Activated T-cell treated with anti-CD3 and anti-CD28 coated beads, Interleukin-2, amount 50 U/mL, for 72 hours (primary cell): ENCODE results near the gene ABCB9. TPM values are rescaled to one million over a fixed set of nuclear protein-coding genes. Genes with fewer than 3 reads are reported as not detected.
A peak's percentile ranks its signal among the peaks of the same experiment; 100 is the strongest.
"Not testable (repeated sequence)": the region's sequence is repeated elsewhere in the genome, so short reads cannot be mapped to it uniquely, and the experiment has no call there.

Source experiments
- ATAC-seq, 2 donors: fragments of 150-1000 bp; cut with Tn5 transposase; replicated peaks in 1 of 2; 2 replicates each; pipeline ENCODE4 v1.10.0; 2021; ENCODE audit warnings: moderate library complexity in 2 of 2, mild to moderate bottlenecking in 1 of 2
- DNase-seq, 2 donors: peaks; one replicate each; pipeline ENCODE4 v3.0.0; 2021 to 2022; ENCODE audit warnings: mixed read lengths in 1 of 2
- H3K27ac Mint-ChIP-seq: one replicate; pipeline ENCODE4 v1.8.0; 2022; ENCODE audit warnings: mild to moderate bottlenecking, moderate library complexity, mixed read lengths
- H3K27me3 Mint-ChIP-seq: one replicate; pipeline ENCODE4 v1.8.0; 2022; ENCODE audit warnings: low read depth, mixed read lengths
- H3K36me3 Mint-ChIP-seq, 2 donors: one replicate each; pipeline ENCODE4 v1.8.0; 2022; ENCODE audit warnings: mixed read lengths in 2 of 2, mild to moderate bottlenecking in 1 of 2; ENCODE audit not compliant: insufficient read depth in 2 of 2
- H3K4me1 Mint-ChIP-seq: one replicate; pipeline ENCODE4 v1.8.0; 2022; ENCODE audit warnings: low read depth, mixed read lengths
- H3K4me3 Mint-ChIP-seq, 2 donors: one replicate each; pipeline ENCODE4 v1.8.0; 2022; ENCODE audit warnings: mild to moderate bottlenecking in 2 of 2, mixed read lengths in 2 of 2, moderate library complexity in 2 of 2
- H3K9me3 Mint-ChIP-seq, 2 donors: one replicate each; pipeline ENCODE4 v1.8.0; 2022; ENCODE audit warnings: mixed read lengths in 2 of 2
- total RNA-seq, 2 donors: library from RNA; stranded (reverse); gene quantifications; one replicate each; pipeline ENCODE4 v1.2.3, GENCODE V29; 2022

ABCB9 gene
- 1 to 10 TPM; 4.9 to 7.0 TPM for total RNA-seq

- Mint-ChIP-seq H3K27me3 (no peaks in the 10 kb centered on the region), H3K27ac (peak within 1 kb of the TSS; percentile 54), H3K4me3 (peak within 1 kb of the TSS; percentile 59 to 70)
Measured at GRCh38 chr12:122965851-122966742, at the start of gene ABCB9. Gene ABCB9, minus strand, starts transcription at chr12:122966463. Its CDS starts 6,228 bp downstream, at chr12:122960235.

DNA sequence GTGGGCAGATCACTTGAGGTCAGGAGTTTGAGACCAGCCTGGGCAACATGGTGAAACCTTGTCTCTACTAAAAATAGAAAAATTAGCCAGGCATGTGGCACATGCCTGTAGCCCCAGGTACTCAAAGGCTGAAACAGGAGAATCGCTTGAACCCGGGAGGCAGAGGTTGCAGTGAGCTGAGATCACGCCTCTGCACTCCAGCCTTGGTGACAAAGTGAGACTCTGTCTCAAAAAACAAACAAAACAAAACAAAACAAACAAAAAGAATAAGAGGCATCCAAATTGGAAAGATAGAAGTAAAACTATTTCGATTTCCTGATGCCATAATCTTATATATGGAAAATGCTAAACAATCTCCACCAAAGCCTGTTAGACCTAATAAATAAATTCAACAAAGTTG is 48.2 kb upstream of the ABCB9 start:
- H3K27me3 Mint-ChIP-seq, H3K4me1 Mint-ChIP-seq, H3K4me3 Mint-ChIP-seq, H3K9me3 Mint-ChIP-seq, DNase-seq, ATAC-seq, H3K36me3 Mint-ChIP-seq: not testable (repeated sequence)
- H3K27ac Mint-ChIP-seq: peak overlapping the region; percentile 74

More at GRCh38 chr12:122965851-122966742, at the start of gene ABCB9:
- peaks cover 6% of the 10 kb centered on the region for H3K4me1 Mint-ChIP-seq
- ATAC-seq: peak; percentile 98
- peak; percentile 92 to 95 for DNase-seq
- H3K36me3 Mint-ChIP-seq: no peaks in the 10 kb centered on the region
- no peaks in the 10 kb centered on the region for H3K9me3 Mint-ChIP-seq

DNA sequence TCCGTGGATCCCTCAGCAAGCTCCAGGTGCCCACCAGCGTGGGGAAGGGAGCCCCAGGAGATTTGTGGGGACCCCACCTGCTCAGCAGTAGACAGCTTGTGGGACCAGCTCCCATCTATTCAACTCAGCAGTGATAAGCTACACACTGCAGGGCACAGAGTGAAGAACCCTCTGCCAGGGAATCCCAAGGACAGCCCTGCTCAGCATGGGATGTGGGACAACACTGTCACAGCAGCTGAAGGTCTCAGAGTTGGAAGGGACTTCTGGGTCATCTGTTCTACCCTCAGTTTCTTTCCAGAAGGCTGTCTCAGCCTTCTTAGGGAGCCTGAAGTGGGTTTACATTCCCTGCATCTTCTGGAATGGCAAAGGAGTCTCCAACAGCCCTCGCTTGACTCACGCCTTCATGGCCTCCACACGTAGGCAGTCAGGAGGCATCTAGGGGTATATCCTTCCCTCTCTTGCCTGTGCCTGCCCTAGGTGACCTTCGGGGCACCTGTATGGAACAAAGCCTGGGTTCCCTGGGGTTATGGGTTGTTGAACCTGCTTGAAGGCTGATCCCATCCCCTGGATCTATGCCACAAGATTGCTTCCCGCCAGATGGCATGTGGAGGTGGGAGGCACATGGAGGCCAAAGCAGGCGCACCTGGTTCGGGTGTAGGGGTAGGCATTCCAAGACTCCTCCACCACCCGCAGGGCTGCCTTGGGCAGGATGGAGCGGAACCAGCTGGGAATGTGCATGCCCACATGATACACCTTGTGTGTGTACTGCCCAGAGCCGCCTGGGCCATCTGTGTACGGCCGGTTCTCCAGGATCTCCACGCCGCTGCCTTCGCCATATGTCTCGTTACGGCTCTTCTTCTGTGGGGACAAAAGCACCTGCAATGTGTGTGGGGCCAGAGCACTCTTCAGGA is 47.2 kb upstream of the ABCB9 start:
- H3K36me3 Mint-ChIP-seq: no peaks in the 10 kb centered on the region
- H3K27me3 Mint-ChIP-seq: no peaks in the 10 kb centered on the region

DNA sequence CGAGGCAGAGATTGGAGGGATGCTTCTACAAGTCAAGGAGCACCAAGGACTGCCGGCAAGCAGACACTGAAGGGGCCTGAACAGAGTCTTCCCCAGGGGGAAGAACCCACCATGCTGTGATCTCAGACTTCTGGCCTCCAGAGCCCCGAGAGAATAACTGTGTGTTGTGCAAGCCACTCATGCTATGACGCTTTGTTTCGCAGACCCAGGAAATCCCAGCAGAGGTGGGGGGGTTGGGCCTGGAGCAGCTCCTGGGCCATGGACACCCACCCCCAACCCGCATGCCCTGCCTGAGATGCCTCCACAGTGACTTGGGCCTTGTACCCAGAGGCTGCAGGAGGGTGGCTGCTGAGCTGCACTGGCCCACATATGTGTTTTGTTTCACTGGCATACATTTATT is 45.4 kb upstream of the ABCB9 start:
- Mint-ChIP-seq H3K9me3 (no peaks in the 10 kb centered on the region), H3K4me1 (no peaks in the 10 kb centered on the region), H3K36me3 (no peaks in the 10 kb centered on the region), H3K27ac (no peak overlapping the region), H3K27me3 (no peaks in the 10 kb centered on the region), H3K4me3 (no peak overlapping the region)
- DNase-seq (no peak), ATAC-seq (no peak)

More for the DNA sequence above, 47.2 kb upstream of the ABCB9 start:
- Mint-ChIP-seq H3K4me1 (no peaks in the 10 kb centered on the region), H3K4me3 (no peak overlapping the region), H3K27ac (no peak overlapping the region), H3K9me3 (no peaks in the 10 kb centered on the region)
- no peak for DNase-seq
- no peak for ATAC-seq

DNA sequence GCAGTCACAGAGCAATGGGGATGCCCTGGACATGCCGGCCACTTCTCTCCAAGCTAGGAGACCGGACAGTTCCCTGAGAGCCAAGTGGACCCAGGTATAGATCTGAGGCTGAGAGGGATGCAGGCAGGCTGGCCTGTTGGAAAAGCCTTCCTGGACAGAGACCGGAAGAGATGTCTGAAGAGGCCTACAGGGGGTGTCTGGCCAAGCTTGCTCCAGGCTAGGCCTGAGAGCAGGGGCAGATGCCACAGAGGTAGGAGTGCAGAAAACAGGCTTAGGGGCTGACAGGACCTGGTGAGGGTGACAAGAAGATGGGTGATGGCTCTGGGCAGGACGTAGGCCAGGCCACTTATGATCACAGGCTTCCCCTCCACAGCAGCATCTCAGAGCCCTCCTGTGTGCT is 44.4 kb upstream of the ABCB9 start:
- Mint-ChIP-seq H3K27ac (no peak overlapping the region), H3K36me3 (no peaks in the 10 kb centered on the region), H3K4me1 (no peaks in the 10 kb centered on the region), H3K27me3 (no peaks in the 10 kb centered on the region), H3K9me3 (no peaks in the 10 kb centered on the region), H3K4me3 (no peak overlapping the region)
- no peak for ATAC-seq
- no peak for DNase-seq

DNA sequence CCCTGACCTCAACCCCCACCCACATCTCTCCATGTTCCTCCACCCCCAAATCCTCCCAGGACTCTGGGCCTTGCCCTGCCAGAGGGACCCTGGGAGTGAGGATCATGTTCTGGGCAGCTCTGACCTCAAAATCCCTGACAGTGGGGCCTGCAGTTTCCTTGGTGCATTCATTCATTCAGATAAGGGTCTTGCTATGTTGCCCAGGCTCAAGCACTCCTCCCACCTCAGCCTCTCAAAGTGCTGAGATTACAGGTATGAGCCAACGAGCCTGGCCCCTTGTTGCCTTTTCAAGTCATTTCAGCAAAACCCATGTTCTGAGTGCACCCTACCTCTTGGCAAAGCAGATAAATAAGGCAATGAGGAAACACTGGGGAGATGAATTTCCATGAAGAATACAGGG is 43.8 kb upstream of the ABCB9 start:
- ATAC-seq (no peak), DNase-seq (no peak)
- Mint-ChIP-seq H3K4me1 (no peaks in the 10 kb centered on the region), H3K27ac (no peak overlapping the region), H3K27me3 (no peaks in the 10 kb centered on the region), H3K4me3 (no peak overlapping the region), H3K36me3 (no peaks in the 10 kb centered on the region), H3K9me3 (no peaks in the 10 kb centered on the region)

- Mint-ChIP-seq H3K36me3 (no peaks in the 10 kb centered on the region), H3K27ac (no peak overlapping the region), H3K4me3 (no peak overlapping the region), H3K4me1 (no peaks in the 10 kb centered on the region), H3K9me3 (no peaks in the 10 kb centered on the region), H3K27me3 (no peaks in the 10 kb centered on the region)
- ATAC-seq (no peak), DNase-seq (no peak)
Measured at GRCh38 chr12:123006977-123007376, 40.7 kb upstream of the ABCB9 start.

DNA sequence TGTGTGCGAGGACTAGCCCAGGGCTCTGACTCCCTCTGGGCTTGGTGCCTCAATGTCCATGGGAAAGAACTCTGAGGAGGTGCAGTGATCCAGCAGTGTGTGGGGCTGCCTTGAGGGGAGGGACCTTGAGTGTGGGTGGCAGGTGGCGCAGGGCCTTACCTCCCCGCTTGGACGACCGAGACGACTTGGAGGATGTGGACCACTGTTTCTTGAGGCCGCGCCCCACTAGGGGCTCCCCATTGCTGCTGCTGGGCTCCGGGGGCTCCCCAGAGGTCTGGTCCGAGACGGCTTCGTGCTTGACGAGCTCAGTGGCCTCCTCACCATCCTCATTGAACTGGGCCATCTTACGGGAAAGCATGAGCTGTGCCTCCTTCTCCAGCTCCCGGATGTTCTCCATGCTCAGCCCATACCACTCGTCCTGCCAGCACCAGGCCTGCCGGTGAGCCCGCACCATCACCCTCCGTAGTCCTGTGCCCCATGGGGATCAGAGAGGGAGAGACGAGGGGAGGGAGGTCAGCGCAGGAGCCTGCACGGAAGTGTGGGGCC is 38.9 kb upstream of the ABCB9 start:
- H3K4me3 Mint-ChIP-seq: no peak overlapping the region
- no peak for ATAC-seq
- no peaks in the 10 kb centered on the region for H3K36me3 Mint-ChIP-seq
- no peak overlapping the region for H3K27ac Mint-ChIP-seq
- H3K4me1 Mint-ChIP-seq: no peaks in the 10 kb centered on the region
- no peaks in the 10 kb centered on the region for H3K9me3 Mint-ChIP-seq
- H3K27me3 Mint-ChIP-seq: no peaks in the 10 kb centered on the region
- DNase-seq: no peak

- DNase-seq (no peak), ATAC-seq (no peak)
- H3K4me3 Mint-ChIP-seq: no peak overlapping the region
- H3K27me3 Mint-ChIP-seq: no peaks in the 10 kb centered on the region
- H3K36me3 Mint-ChIP-seq: no peaks in the 10 kb centered on the region
- no peak overlapping the region for H3K27ac Mint-ChIP-seq
- no peaks in the 10 kb centered on the region for H3K4me1 Mint-ChIP-seq
- no peaks in the 10 kb centered on the region for H3K9me3 Mint-ChIP-seq
Measured at GRCh38 chr12:123004287-123004686, 38.0 kb upstream of the ABCB9 start.

- no peaks in the 10 kb centered on the region for H3K27me3 Mint-ChIP-seq
- no peaks in the 10 kb centered on the region for H3K36me3 Mint-ChIP-seq
- DNase-seq (no peak), ATAC-seq (no peak)
- H3K4me1 Mint-ChIP-seq: no peaks in the 10 kb centered on the region
- H3K27ac Mint-ChIP-seq: no peak overlapping the region
- H3K4me3 Mint-ChIP-seq: no peak overlapping the region
- no peaks in the 10 kb centered on the region for H3K9me3 Mint-ChIP-seq
Measured at GRCh38 chr12:123003257-123003656, 37.0 kb upstream of the ABCB9 start.

DNA sequence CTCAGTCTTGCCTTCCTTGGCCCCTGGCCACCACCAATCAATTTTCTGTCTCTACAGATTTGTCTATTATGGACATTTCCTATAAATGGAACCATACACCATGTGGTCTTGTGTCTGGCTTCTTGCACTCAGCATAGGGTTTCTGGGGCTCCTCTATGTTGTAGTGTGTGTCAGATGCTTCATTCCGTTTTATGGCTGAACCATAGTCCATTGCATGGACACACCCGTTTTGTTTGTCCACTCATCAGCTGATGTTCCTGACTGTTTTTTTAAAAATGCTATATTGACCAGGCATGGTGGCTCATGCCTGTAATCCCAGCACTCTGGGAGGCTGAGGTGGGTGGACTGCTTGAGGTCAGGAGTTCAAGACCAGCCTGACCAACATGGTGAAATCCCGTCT is 35.2 kb upstream of the ABCB9 start:
- Mint-ChIP-seq H3K27ac (no peak overlapping the region), H3K4me3 (no peak overlapping the region), H3K36me3 (no peaks in the 10 kb centered on the region), H3K4me1 (no peaks in the 10 kb centered on the region), H3K27me3 (no peaks in the 10 kb centered on the region), H3K9me3 (no peaks in the 10 kb centered on the region)
- no peak for DNase-seq
- ATAC-seq: no peak

DNA sequence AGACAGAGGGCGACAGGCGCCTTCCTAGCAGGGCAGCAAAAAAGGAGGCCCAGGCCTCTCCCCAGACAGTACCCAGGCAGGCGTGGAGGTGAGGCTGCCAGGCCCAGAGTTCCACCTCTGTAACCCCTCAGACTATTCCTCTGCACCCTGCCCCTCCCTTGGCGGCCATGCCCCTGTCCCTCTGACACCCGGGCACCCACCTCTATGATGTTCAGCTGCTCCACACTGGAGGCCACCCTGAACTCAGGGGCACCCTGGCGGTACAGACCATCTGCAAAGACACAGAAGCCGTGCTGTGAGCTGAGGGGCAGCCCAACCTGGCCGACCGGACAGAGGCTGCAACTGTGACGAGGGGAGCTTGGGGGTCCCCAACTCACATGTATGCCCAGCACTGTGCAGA is 34.3 kb upstream of the ABCB9 start:
- H3K36me3 Mint-ChIP-seq: no peaks in the 10 kb centered on the region
- H3K27me3 Mint-ChIP-seq: no peaks in the 10 kb centered on the region
- H3K9me3 Mint-ChIP-seq: no peaks in the 10 kb centered on the region
- no peak overlapping the region for H3K4me3 Mint-ChIP-seq
- no peak overlapping the region for H3K27ac Mint-ChIP-seq
- DNase-seq (no peak), ATAC-seq (no peak)
- H3K4me1 Mint-ChIP-seq: no peaks in the 10 kb centered on the region

- Mint-ChIP-seq H3K4me1 (no peaks in the 10 kb centered on the region), H3K9me3 (no peaks in the 10 kb centered on the region), H3K4me3 (no peak overlapping the region), H3K27me3 (no peaks in the 10 kb centered on the region), H3K27ac (no peak overlapping the region), H3K36me3 (no peaks in the 10 kb centered on the region)
- DNase-seq (no peak), ATAC-seq (no peak)
Measured at GRCh38 chr12:122999986-123000420, 33.7 kb upstream of the ABCB9 start.
